Left renal cortex interstitium (tissue), 4 donors: ENCODE data around the gene AS3MT. TPM values are rescaled to one million over a fixed set of nuclear protein-coding genes. Genes with fewer than 3 reads are reported as not detected.
"Not testable (repeated sequence)": the region's sequence is repeated elsewhere in the genome, so short reads cannot be mapped to it uniquely, and the experiment has no call there.

Source experiments
- DNase-seq, 4 donors: peaks; one replicate each; pipeline ENCODE4 v3.0.0-alpha.2; 2013; ENCODE audit warnings: low read depth in 4 of 4, low spot score in 2 of 4, missing footprints in 1 of 4
- polyA plus RNA-seq, 4 donors: library from polyadenylated mRNA; unstranded; fragments of 120-200 nt; gene quantifications; one replicate each; pipeline ENCODE4 v1.2.1, GENCODE V29; 2013; ENCODE audit not compliant: insufficient read length in 4 of 4

Gene AS3MT
- polyA plus RNA-seq, 4 donors, result 18.7 to 26.3 (median 22.2) TPM

GRCh38 chr10:102855731-102856436, 13.4 kb upstream of the AS3MT start:
- not testable (repeated sequence) for DNase-seq

- no peak for DNase-seq
Observed at GRCh38 chr10:102856758-102857424, 12.4 kb upstream of the AS3MT start.

DNA sequence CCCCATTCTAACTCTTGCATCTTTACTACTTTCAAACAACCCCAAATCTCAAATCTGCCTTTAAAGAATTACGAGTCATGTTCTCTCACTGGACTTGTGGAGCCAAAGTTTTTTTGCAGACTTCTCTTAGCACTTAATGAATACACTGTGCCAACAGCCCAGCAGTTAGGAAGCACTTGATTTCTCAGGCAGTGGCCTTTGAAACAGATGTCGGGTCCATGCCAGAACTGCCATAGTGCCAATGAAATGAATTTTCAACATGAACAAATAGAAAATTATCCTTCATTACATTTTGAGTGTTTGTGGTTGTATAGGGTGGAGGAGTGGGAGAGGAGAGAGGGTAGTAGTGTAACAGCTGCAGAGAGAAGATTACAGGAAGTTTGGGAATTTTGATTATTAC, 9.4 kb upstream of the AS3MT start:
- DNase-seq, result no peak

DNA sequence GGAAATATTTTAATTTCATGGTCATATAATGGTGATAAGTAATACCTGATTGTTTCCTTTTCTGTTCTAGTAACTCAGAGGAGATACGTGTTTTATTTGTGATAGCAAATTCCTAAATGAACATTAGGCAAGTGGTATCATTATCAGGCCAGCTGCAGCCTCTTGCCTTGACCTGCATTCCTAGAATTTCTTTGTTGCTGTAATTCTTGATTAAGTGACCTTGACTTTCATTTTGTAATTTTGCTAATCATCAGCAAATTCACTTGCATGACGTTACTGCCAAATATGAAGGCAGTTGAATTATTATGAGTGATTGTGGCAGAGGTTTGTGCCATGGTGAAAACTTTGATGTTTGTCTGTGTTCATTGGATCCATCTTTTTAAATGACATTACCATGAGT, 5.6 kb upstream of the AS3MT start:
- DNase-seq, result no peak

- DNase-seq, result no peak
Observed at GRCh38 chr10:102865620-102866019, 3.6 kb upstream of the AS3MT start.

DNA sequence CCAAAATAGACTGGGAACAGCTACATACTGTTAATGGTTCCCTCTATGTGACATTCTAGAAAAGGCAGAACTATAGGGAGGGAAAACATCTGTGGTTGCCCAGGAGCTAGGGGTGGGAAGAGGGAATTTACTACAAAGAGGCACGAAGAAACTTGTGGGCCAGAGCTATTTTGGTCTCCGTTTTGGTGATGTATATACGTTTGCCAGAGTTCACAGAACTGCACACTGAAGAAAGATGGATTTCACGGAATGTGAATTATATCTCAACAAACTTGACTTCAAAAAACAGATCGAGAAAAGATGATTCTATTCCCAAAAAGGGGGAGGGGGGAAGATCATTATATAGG, 386 bp upstream of the AS3MT start:
- peak in 1 of 4 donors; percentile 34 for DNase-seq

GRCh38 chr10:102870221-102870620, 951 bp downstream of the AS3MT start:
- DNase-seq, result no peak

DNA sequence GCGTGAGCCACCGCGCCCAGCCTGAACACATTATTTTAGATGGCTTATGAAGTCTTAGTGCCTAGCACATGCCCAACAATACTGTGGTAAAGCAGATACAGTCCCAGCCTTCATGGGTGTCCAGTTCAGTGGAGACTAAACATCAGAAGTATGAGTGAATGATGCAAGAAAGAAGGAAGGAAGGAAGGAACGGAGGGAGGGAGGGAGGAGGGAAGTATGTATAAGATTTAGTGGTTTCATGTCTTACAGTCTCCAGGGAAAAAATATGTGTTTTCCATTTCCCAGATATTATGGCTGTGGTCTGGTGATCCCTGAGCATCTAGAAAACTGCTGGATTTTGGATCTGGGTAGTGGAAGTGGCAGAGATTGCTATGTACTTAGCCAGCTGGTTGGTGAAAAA, 2.9 kb downstream of the AS3MT start:
- DNase-seq, result no peak

DNA sequence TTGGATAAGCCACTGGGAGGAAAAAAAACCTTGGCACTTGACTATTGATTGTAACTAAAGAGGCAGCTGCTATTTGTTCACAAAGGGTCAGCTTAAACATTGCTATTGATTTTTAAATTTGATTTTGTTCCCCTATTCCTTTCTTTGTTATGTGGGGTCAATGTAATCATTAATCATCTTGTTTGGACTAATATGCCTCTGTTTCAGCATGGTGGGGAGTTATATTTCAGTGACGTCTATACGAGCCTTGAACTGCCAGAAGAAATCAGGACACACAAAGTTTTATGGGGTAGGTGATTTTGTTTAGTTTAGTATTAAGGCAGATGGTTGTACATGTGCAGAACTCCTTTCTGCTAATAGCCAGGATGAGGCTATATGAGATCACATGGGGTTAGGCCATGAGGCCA, 7.5 kb downstream of the AS3MT start:
- no peak for DNase-seq

GRCh38 chr10:102878629-102879028, 9.4 kb downstream of the AS3MT start:
- no peak for DNase-seq

DNA sequence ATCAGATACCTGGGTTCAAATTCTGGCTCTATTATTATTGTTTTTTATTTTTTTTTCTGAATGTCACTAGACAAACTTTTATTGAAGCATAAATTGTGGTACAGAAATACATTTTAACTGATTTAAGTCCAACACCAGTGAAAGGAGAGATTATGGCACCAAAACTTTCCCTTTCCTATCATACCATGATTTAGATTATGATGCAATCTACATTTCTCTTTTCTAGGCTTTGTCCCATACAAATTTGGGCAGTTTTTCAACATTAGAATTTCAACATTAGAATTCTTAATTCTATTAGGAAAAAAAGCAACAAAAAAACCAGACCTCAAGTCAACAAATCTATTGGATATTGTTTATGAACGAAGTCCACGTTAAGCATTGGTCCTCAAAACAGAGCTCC, 11.0 kb downstream of the AS3MT start:
- DNase-seq, result no peak

- no peak for DNase-seq
Observed at GRCh38 chr10:102888048-102888447, 18.8 kb downstream of the AS3MT start.

- no peak for DNase-seq
Observed at GRCh38 chr10:102894466-102895213, 25.4 kb downstream of the AS3MT start.

DNA sequence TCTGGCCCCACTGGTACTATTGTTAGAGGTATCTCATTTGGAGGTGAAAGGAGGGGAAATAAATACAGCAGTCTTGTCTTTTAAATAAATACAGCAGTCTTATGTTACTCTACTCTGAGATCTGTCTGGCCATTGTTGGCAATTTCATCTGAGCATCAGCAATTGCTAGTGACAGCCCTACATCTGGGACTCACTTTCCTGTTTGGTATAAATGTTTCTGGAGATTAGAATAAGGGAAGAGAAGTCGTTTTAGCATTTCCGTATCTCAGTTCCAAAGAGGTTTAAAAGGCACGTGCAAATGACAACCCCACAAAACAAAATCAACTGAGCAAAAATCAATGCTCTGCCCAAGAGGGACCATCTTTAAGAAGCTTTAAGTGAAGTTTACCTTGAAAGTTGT, 30.7 kb downstream of the AS3MT start:
- DNase-seq, result no peak

DNA sequence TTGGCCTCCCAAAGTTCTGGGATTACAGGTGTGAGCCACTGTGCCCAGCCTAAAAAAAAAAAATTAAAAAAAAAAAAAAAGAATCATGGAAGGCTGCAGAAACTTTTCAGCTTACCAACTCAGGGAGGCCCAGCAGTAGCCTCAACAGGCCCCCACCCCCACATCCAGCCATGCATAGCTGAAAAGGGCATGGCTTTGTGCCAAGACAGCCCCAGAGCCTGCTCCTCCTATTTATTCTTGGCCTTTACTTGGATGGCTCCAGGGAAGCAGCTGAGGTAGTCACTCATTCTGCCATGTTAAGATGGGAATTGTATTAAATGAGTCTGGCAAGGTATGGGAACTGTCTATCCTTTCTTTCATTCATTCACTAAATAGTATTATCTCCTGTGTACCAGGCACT, 35.1 kb downstream of the AS3MT start:
- no peak for DNase-seq

DNA sequence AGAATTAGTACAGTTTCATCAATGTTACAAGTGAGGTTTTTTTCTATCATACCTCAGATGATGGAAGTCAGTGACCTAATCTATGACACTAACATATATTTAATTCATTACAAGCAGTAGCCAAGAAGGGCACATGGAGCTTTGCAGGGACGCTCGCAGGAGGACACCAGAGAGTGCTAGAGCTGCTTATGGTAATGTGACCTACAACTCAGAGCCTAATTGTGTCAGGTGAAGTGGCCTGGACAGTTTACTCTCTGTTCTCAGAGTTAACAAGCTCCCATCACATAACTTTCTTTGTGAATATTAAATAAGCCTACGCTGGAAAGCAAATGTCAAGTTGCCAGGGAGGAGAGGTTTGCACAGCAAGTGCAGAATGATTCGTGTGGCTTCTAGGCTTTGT, 37.2 kb downstream of the AS3MT start:
- no peak for DNase-seq

DNA sequence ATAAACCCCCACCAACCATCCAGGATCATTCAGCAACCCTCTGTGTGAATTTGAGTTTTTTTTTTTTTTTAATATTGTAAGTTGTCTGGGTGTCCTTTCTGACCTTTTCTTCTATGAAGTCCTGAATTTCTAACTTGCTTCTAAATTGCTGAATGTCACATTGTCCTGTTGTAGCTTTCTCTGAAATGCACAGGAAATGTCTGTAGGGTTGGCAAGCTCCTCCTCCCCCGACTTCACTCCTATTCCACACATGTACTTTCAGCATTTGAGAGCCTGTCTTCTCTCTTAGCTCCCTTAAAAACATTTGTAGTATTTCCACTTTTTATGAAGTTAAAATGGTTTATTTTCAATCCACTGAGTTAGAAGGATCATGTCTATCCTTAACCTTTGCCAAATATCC, 45.5 kb downstream of the AS3MT start:
- DNase-seq, result no peak

GRCh38 chr10:102916173-102916572, 46.9 kb downstream of the AS3MT start:
- no peak for DNase-seq

- peak in 2 of 4 donors; percentile 49 to 57 for DNase-seq
Observed at GRCh38 chr10:102917314-102917961, 48.2 kb downstream of the AS3MT start.

DNA sequence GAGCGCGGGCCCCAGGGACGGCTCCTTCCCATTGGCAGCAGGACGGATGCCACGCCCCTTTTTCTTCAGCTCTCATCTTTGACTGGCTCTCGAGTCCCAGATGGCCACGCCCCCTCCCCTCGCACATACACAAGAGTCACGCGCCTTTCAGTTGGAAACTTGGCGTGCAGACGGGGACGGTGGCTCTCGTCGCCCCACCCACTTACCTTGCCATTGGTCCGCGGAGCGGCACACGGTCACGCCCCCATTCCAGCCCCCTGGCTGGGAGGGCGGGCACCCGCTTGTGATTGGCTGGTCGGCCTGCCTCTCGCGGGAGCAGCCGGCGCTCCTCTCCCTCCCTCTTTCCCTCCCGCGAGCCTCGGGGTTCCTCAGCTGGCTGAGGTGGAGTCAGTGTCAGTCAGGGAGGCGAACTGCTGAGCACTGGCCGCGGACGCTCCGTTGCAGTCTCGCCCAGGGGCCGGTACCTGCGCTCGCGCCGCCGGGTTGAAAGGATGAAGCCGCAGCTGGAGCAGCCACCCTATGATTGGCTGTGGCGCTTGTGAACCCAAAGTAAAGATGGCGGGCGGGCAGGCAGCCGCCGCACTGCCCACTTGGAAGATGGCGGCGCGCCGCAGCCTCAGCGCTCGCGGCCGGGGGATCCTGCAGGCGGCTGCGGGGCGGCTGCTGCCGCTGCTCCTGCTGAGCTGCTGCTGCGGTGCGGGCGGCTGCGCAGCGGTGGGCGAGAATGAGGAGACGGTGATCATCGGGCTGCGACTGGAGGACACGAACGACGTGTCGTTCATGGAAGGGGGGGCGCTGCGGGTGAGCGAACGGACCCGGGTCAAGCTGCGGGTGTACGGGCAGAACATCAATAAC, 48.9 kb downstream of the AS3MT start, which contains the start of gene CNNM2:
TSS of gene CNNM2 (plus strand) at position 333 of the 855 bp plus-strand sequence. CDS start at position 520, 187 bp downstream.
- peak; percentile 94 to 99 (median 97) for DNase-seq
